Stomach (tissue), 19 donors: Measurements from ENCODE around the gene DNAH14. TPM values are rescaled to one million over a fixed set of nuclear protein-coding genes. Genes with fewer than 3 reads are reported as not detected.
A peak's percentile ranks its signal among the peaks of the same experiment; 100 is the strongest.
"Not testable (repeated sequence)": the region's sequence is repeated elsewhere in the genome, so short reads cannot be mapped to it uniquely, and the experiment has no call there.

ENCODE experiments used
- DNase-seq, 2 donors: peaks; one replicate each; pipeline versions ENCODE4 v3.0.0 to v3.0.0-alpha.2; 2013 to 2019
- H3K27ac ChIP-seq, 5 donors: fragments of 200-600 bp in 4 of 5; sonication (generic) in 4 of 5; one replicate each; pipeline ENCODE4 v1.5.1; 2013 to 2019; ENCODE audit warnings: mild to moderate bottlenecking in 1 of 5, moderate library complexity in 1 of 5
- H3K27me3 ChIP-seq, 3 donors: fragments of 200-600 bp; sonication (generic); one replicate each; pipeline ENCODE4 v1.5.1; 2017 to 2019; ENCODE audit warnings: mixed run types in 1 of 3
- H3K36me3 ChIP-seq, 4 donors: fragments of 200-600 bp; sonication (generic); 1 replicate in 3 of 4; 2 replicates in 1 of 4; pipeline ENCODE4 v1.5.1; 2016 to 2019
- H3K4me1 ChIP-seq, 4 donors: fragments of 200-600 bp; sonication (generic); one replicate each; pipeline ENCODE4 v1.5.1; 2016 to 2019
- H3K4me3 ChIP-seq, 4 donors: fragments of 200-600 bp; sonication (generic) in 3 of 4; one replicate each; pipeline ENCODE4 v1.5.1; 2016 to 2019; ENCODE audit warnings: mild to moderate bottlenecking in 1 of 4
- H3K9me3 ChIP-seq, 4 donors: fragments of 200-600 bp; sonication (generic); one replicate each; pipeline ENCODE4 v1.5.1; 2016 to 2019
- CTCF ChIP-seq, 7 experiments: fragments of 450-650 bp in 4 of 7; fragments of 200-600 bp in 3 of 7; sonication (generic) in 3 of 7; IDR thresholded peaks; one replicate each; pipeline ENCODE4 v1.5.1; 2016 to 2019; ENCODE audit warnings: antibody characterized with exemption in 7 of 7, control low read depth in 2 of 7, mild to moderate bottlenecking in 1 of 7
- EP300 ChIP-seq: sonication (generic); formaldehyde crosslinking; IDR thresholded peaks from one replicate; pipeline ENCODE4 v1.6.1; 2017; ENCODE audit warnings: antibody characterized with exemption
- POLR2A ChIP-seq, 4 donors: fragments of 450-650 bp; IDR thresholded peaks; one replicate each; pipeline ENCODE4 v1.6.1; 2016; ENCODE audit warnings: antibody characterized with exemption in 4 of 4, control low read depth in 2 of 4, mild to moderate bottlenecking in 1 of 4, moderate library complexity in 1 of 4
- POLR2AphosphoS5 ChIP-seq, 3 donors: sonication (generic); formaldehyde crosslinking; IDR thresholded peaks; one replicate each; pipeline ENCODE4 v1.6.1; 2016; ENCODE audit warnings: antibody characterized with exemption in 3 of 3
- WGBS, 5 donors: extraction: QIAGEN DNeasy Blood & Tissue Kit in 3 of 5; methylation state at CpG; one replicate each; pipeline versions ENCODE4 v1.1.5 to v1.1.7; 2013 to 2018; 5-methylcytosine and 5-hydroxymethylcytosine counted together
- intact Hi-C: fragments of 100-400 bp; cut with DNase I; formaldehyde crosslinking; loops from one replicate; pipeline ENCODE4 v1.15.1; 2023; ENCODE audit warnings: low total_unique reads
- long read RNA-seq, 10 donors: transcript quantifications; one replicate each; lab custom pipeline, GENCODE V29; 2026
- polyA plus RNA-seq, 3 donors: library from polyadenylated mRNA; stranded (reverse); fragments of 200-250 nt; gene quantifications; one replicate each; pipeline ENCODE4 v1.2.3, GENCODE V29; 2013
- total RNA-seq, 5 donors: library from RNA; depleted of rRNA; stranded (reverse); fragments of >200 nt; gene quantifications; one replicate each; pipeline versions ENCODE4 v1.1.0 to v1.2.3, GENCODE V29; 2014 to 2016
- donor health status: healthy with polysubstance abuse.
- donor health status: Bipolar disorder and iron deficiency.
- donor health status: healthy.

DNAH14 gene
- total RNA-seq, result 100 to 1,000 TPM in 1 of 5 donors, 10 to 100 TPM in 2, 1 to 10 TPM in 2; 4.7 to 158 (median 22.3) TPM
- polyA plus RNA-seq, result 1 to 10 TPM; 1.7 to 5.5 (median 3.5) TPM
- long read RNA-seq, donor 1, result 0 reads
- long read RNA-seq, donor 2, result 0 reads
- long read RNA-seq, donor 3, partial matches to known transcripts, result 0 of 5 reads
- long read RNA-seq, donor 3, other reads (novel, unspliced or antisense), result 5 of 5 reads
- long read RNA-seq, donor 4, result 0 reads
- long read RNA-seq, donor 5, partial matches to known transcripts, result 27 of 27 reads
- long read RNA-seq, donor 5, other reads (novel, unspliced or antisense), result 0 of 27 reads
- long read RNA-seq, donor 6, result 0 reads
- long read RNA-seq, donor 7, partial matches to known transcripts, result 0 of 1 reads
- long read RNA-seq, donor 7, other reads (novel, unspliced or antisense), result 0 of 1 reads
- long read RNA-seq, donor 8, result 0 reads
- long read RNA-seq, donor 9, partial matches to known transcripts, result 0 of 1 reads
- long read RNA-seq, donor 9, other reads (novel, unspliced or antisense), result 0 of 1 reads
- long read RNA-seq, donor 10, partial matches to known transcripts, result 0 of 1 reads
- long read RNA-seq, donor 10, other reads (novel, unspliced or antisense), result 0 of 1 reads

GRCh38 chr1:224929335-224930237 is at the start of gene DNAH14:
Gene DNAH14, plus strand, starts transcription at chr1:224929675. Its CDS starts 23,028 bp downstream, at chr1:224952703.
- intact Hi-C loops, result loop anchor here (10.0 kb wide), 1 partner anchor 285 kb away; no protein-coding TSS in a partner anchor
- H3K36me3 ChIP-seq, result no peaks in the 10 kb centered on the region
- peaks cover 0 to 14% (median 8%) of the 10 kb centered on the region in 4 donors for H3K4me1 ChIP-seq
- H3K9me3 ChIP-seq, result peaks cover 10 to 28% (median 24%) of the 10 kb centered on the region in 4 donors
- H3K27me3 ChIP-seq, result peaks cover 0 to 8% (median 0%) of the 10 kb centered on the region in 3 donors
- H3K4me3 ChIP-seq, result peak within 1 kb of the TSS; percentile 46 to 67 (median 60)
- DNase-seq, result peak; percentile 84 to 92
- WGBS, 5 donors, result 1 to 9% (median 2%) methylated on average over 39 to 75 of the region's 75 CpGs
- peak within 1 kb of the TSS; percentile 77 to 97 (median 82) for H3K27ac ChIP-seq
- TF ChIP-seq EP300 (no peak), POLR2AphosphoS5 (IDR thresholded peaks at IDR 0.05) (peak in 2 of 3 donors; percentile 86 to 91), POLR2A (IDR thresholded peaks at IDR 0.05) (peak in 1 of 4 donors; percentile 62), CTCF (IDR thresholded peaks at IDR 0.05) (no peak)

- TF ChIP-seq POLR2AphosphoS5 (IDR thresholded peaks at IDR 0.05) (no peak), POLR2A (IDR thresholded peaks at IDR 0.05) (no peak), CTCF (IDR thresholded peaks at IDR 0.05) (no peak), EP300 (no peak)
- 39 to 57% (median 49%) methylated on average over 8 of the region's 8 CpGs for WGBS, 5 donors
- Histone ChIP-seq H3K4me3 (no peak overlapping the region), H3K27me3 (no peaks in the 10 kb centered on the region), H3K4me1 (peaks cover 0 to 8% (median 5%) of the 10 kb centered on the region in 4 donors), H3K9me3 (peaks cover 0 to 12% (median 10%) of the 10 kb centered on the region in 4 donors), H3K27ac (no peak overlapping the region), H3K36me3 (no peaks in the 10 kb centered on the region)
- intact Hi-C loops, result no loop called here
- DNase-seq, result peak in 1 of 2 donors; percentile 25
These were observed 48.7 kb upstream of the DNAH14 start for GRCh38 chr1:224880593-224881307.

- H3K27me3 ChIP-seq, H3K4me3 ChIP-seq, intact Hi-C loops, DNase-seq, H3K27ac ChIP-seq, H3K4me1 ChIP-seq, H3K36me3 ChIP-seq: not testable (repeated sequence)
- H3K9me3 ChIP-seq, result peaks cover 0 to 17% (median 15%) of the 10 kb centered on the region in 4 donors
- 84 to 92% (median 86%) methylated on average over 5 of the region's 5 CpGs for WGBS, 5 donors
These were observed 48.2 kb upstream of the DNAH14 start for GRCh38 chr1:224881308-224881692.

- H3K27ac ChIP-seq, result no peak overlapping the region
- TF ChIP-seq POLR2AphosphoS5 (IDR thresholded peaks at IDR 0.05) (no peak), EP300 (no peak), POLR2A (IDR thresholded peaks at IDR 0.05) (no peak), CTCF (IDR thresholded peaks at IDR 0.05) (no peak)
- H3K27me3 ChIP-seq, result no peaks in the 10 kb centered on the region
- DNase-seq, result no peak
- no peaks in the 10 kb centered on the region for H3K36me3 ChIP-seq
- peaks cover 0 to 8% (median 5%) of the 10 kb centered on the region in 4 donors for H3K4me1 ChIP-seq
- no peak overlapping the region for H3K4me3 ChIP-seq
- peaks cover 0 to 21% (median 15%) of the 10 kb centered on the region in 4 donors for H3K9me3 ChIP-seq
- intact Hi-C loops, result no loop called here
These were observed 47.7 kb upstream of the DNAH14 start for GRCh38 chr1:224881762-224882211.
